ENCODE data around the gene HOXD10. TPM values are rescaled to one million over a fixed set of nuclear protein-coding genes. Genes with fewer than 3 reads are reported as not detected.
A peak's percentile ranks its signal among the peaks of the same experiment; 100 is the strongest.

HOXD10 gene
- total RNA-seq, 1 donor from 2014 or later: 19.6 TPM

DNA sequence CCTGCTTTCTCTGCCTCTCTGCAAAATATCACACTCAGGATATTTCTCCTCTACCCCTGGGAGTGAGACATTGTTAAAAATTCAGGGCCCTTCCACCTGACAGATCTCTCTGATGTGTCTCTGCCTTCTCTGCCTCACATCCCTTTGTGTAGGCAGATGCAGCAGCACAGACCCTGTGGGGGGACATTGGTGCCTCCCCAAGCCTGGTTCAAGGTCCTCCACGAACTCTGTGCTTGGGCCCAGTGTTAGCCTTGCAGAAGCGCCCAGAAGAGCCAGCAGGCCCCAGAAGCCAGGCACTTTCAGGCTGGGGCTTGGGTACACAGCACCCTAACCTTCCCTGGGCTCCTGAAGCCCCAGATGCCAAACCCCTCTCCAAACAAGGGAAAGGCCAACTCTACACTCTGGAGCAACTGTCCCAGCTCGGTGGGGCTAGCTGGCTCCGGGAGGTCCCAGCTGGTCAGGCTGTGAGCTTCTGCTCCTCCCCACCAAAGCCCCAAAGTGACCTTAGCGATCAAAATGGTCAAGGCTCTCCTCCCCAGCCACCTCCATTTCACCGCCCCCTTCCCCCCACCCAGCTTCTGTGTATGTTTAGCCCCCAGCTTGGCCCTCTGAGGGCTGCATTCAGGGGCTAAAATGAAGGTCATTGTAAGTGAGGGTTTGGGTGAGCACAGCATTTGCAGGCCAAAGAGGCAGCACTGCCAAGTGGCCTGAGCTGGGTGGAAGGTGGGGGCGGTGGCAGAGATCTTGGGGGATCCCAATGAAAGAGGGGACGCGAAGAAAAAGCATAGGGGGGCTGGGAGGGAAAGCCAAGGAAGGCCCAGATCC, 8.6 kb downstream of the HOXD10 start:
- H3K27me3 ChIP-seq: peaks cover under 1% of the 10 kb centered on the region
- no peak for TF ChIP-seq POLR2AphosphoS5 (IDR thresholded peaks at IDR 0.05; ENCODE audit: insufficient read depth in 1 of 2, low read depth in 1 of 2)
- TF ChIP-seq, protein P1, sequence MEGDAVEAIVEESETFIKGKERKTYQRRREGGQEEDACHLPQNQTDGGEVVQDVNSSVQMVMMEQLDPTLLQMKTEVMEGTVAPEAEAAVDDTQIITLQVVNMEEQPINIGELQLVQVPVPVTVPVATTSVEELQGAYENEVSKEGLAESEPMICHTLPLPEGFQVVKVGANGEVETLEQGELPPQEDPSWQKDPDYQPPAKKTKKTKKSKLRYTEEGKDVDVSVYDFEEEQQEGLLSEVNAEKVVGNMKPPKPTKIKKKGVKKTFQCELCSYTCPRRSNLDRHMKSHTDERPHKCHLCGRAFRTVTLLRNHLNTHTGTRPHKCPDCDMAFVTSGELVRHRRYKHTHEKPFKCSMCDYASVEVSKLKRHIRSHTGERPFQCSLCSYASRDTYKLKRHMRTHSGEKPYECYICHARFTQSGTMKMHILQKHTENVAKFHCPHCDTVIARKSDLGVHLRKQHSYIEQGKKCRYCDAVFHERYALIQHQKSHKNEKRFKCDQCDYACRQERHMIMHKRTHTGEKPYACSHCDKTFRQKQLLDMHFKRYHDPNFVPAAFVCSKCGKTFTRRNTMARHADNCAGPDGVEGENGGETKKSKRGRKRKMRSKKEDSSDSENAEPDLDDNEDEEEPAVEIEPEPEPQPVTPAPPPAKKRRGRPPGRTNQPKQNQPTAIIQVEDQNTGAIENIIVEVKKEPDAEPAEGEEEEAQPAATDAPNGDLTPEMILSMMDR (IDR thresholded peaks at IDR 0.05): no peak
- TF ChIP-seq POLR2A (IDR thresholded peaks at IDR 0.05): no peak
- intact Hi-C loops (cut with DNase I): loop anchor here (5.0 to 10.0 kb wide), 3 partner anchors 512 to 1020 kb away; no protein-coding TSS in a partner anchor
- peak overlapping the region; percentile 77 for H3K27ac ChIP-seq
- H3K36me3 ChIP-seq: no peaks in the 10 kb centered on the region
- DNase-seq (ENCODE audit: extremely low spot score in 2 of 2): no peak
- H3K4me1 ChIP-seq: peaks cover 11% of the 10 kb centered on the region
- H3K4me3 ChIP-seq: peak overlapping the region in 1 of 2 donors; percentile 33
- no peaks in the 10 kb centered on the region for H3K9me3 ChIP-seq

DNA sequence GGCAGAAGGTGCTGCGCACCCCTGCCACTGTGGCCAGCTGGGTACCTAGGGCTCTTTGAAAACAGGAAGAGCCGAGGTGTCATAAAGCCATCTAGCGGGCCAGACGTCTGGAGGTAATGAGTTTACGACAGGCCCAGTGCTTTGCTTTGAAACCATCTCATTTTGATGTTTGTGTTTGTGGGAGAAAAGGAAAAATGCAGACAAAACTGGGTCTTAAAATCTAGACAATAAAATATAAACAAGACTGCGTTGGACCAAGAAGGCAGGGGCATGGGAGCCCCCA, 9.1 kb downstream of the HOXD10 start:
- peaks cover 11% of the 10 kb centered on the region for H3K4me1 ChIP-seq
- H3K9me3 ChIP-seq: no peaks in the 10 kb centered on the region
- H3K36me3 ChIP-seq: no peaks in the 10 kb centered on the region
- TF ChIP-seq, protein P1 (IDR thresholded peaks at IDR 0.05): no peak
- TF ChIP-seq POLR2A (IDR thresholded peaks at IDR 0.05) (no peak), POLR2AphosphoS5 (IDR thresholded peaks at IDR 0.05; ENCODE audit: insufficient read depth in 1 of 2, low read depth in 1 of 2) (no peak)
- no peak for DNase-seq (ENCODE audit: extremely low spot score in 2 of 2)
- peak overlapping the region; percentile 77 for H3K27ac ChIP-seq
- H3K4me3 ChIP-seq: no peak overlapping the region
- H3K27me3 ChIP-seq: peaks cover 5% of the 10 kb centered on the region
- intact Hi-C loops (cut with DNase I): loop anchor here (5.0 to 10.0 kb wide), 2 partner anchors 512 to 1019 kb away; no protein-coding TSS in a partner anchor

DNA sequence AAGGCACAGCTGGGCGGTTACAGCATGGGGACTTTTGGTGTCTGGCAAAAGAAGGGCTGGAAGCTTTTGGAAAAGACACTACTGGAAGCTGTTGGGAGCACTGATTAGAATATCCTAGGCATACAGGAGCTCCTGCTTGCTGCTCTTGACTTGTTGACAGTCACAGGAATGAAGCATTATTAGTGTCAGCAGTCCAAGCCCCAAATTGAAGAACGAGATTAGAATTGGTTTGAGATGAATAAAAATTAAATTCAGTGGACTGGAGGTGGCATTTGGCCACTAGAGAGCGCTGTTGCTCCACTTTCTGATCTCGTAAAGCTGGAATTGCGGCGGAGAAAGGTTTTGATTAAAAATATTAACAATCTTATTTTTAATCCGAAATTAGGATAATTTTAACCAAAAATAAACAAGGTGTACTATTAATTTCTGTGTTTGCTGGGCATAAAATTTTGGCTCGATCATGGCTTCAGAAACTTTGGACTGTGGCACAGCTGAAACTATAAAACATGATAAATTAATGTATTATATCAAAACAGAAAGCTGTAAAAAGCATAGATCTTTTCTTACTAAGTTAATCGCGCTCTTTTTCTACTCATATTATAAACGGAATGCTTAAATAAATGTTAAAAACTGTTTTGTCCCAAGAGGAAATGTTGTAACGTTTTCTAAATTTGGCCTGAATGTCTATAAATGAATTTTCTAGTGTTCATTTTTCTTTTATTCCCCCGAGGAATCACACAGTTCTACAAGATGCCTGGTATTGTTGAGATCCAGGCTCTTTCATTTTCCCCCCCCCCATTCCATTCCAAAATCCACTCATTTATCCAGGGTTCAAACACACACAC, 10.6 kb downstream of the HOXD10 start:
- H3K4me1 ChIP-seq: peaks cover 13% of the 10 kb centered on the region
- intact Hi-C loops (cut with DNase I): loop anchor here (5.0 to 10.0 kb wide), 2 partner anchors 510 to 1018 kb away; no protein-coding TSS in a partner anchor
- TF ChIP-seq POLR2A (IDR thresholded peaks at IDR 0.05): no peak
- TF ChIP-seq, protein P1 (IDR thresholded peaks at IDR 0.05): peak; percentile 55 to 85 (median 64)
- peak in 1 of 2 donors; percentile 60 for TF ChIP-seq POLR2AphosphoS5 (IDR thresholded peaks at IDR 0.05; ENCODE audit: insufficient read depth in 1 of 2, low read depth in 1 of 2)
- DNase-seq (ENCODE audit: extremely low spot score in 2 of 2): no peak
- H3K4me3 ChIP-seq: no peak overlapping the region
- no peaks in the 10 kb centered on the region for H3K36me3 ChIP-seq
- H3K27me3 ChIP-seq: peaks cover 5% of the 10 kb centered on the region
- peak overlapping the region; percentile 83 for H3K27ac ChIP-seq
- no peaks in the 10 kb centered on the region for H3K9me3 ChIP-seq

DNA sequence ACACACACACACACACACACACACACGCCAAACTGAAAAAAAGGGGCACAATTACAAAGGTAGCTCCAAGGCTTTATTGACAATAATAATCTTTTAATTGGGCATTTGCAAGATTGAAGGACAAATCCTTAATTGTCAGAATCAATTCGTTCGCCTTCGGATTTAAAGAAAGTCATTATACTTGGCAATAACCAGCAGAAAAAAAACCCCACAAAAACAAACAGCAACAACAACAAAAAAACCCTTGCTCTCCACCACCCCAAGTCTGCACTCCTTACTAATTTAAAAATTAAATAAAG, 11.1 kb downstream of the HOXD10 start:
- intact Hi-C loops (cut with DNase I): loop anchor here (5.0 to 10.0 kb wide), 2 partner anchors 510 to 1017 kb away; no protein-coding TSS in a partner anchor
- TF ChIP-seq POLR2AphosphoS5 (IDR thresholded peaks at IDR 0.05; ENCODE audit: insufficient read depth in 1 of 2, low read depth in 1 of 2) (no peak), POLR2A (IDR thresholded peaks at IDR 0.05) (no peak)
- TF ChIP-seq, protein P1 (IDR thresholded peaks at IDR 0.05): no peak
- Histone ChIP-seq H3K4me3 (peak overlapping the region; percentile 46 to 58), H3K36me3 (no peaks in the 10 kb centered on the region), H3K27ac (peak overlapping the region; percentile 83), H3K4me1 (peaks cover 17% of the 10 kb centered on the region), H3K9me3 (no peaks in the 10 kb centered on the region), H3K27me3 (peaks cover 5% of the 10 kb centered on the region)
- no peak for DNase-seq (ENCODE audit: extremely low spot score in 2 of 2)
